Limb (tissue), 2 donors: ENCODE results near the gene LAMB4.

Experiments used
- DNase-seq, 2 donors: peaks; one replicate each; pipeline ENCODE4 v3.0.0-alpha.2; 2016; ENCODE audit errors: extremely low spot score in 2 of 2

LAMB4 gene, protein sequence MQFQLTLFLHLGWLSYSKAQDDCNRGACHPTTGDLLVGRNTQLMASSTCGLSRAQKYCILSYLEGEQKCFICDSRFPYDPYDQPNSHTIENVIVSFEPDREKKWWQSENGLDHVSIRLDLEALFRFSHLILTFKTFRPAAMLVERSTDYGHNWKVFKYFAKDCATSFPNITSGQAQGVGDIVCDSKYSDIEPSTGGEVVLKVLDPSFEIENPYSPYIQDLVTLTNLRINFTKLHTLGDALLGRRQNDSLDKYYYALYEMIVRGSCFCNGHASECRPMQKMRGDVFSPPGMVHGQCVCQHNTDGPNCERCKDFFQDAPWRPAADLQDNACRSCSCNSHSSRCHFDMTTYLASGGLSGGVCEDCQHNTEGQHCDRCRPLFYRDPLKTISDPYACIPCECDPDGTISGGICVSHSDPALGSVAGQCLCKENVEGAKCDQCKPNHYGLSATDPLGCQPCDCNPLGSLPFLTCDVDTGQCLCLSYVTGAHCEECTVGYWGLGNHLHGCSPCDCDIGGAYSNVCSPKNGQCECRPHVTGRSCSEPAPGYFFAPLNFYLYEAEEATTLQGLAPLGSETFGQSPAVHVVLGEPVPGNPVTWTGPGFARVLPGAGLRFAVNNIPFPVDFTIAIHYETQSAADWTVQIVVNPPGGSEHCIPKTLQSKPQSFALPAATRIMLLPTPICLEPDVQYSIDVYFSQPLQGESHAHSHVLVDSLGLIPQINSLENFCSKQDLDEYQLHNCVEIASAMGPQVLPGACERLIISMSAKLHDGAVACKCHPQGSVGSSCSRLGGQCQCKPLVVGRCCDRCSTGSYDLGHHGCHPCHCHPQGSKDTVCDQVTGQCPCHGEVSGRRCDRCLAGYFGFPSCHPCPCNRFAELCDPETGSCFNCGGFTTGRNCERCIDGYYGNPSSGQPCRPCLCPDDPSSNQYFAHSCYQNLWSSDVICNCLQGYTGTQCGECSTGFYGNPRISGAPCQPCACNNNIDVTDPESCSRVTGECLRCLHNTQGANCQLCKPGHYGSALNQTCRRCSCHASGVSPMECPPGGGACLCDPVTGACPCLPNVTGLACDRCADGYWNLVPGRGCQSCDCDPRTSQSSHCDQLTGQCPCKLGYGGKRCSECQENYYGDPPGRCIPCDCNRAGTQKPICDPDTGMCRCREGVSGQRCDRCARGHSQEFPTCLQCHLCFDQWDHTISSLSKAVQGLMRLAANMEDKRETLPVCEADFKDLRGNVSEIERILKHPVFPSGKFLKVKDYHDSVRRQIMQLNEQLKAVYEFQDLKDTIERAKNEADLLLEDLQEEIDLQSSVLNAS (N-terminal part only)

DNA sequence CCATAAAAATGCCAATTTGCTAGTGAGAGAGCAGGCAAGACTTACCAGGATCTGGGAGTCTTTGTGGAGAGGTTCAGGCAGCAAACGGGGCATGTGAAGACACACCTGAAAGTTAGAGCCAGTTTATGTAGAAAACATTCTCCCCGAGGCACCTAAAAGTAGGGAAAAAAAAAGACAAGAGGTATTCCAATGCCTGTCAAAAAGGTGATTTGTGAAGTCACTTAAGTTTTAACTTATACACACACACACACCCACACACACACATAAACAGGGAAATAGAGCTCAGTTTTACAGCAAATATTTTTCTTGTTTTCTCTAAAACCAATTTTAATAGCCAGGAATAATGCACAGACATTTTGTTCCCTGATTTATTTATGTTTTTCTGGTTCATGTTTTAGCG, at the start of gene LAMB4:
LAMB4 (minus strand) TSS at position 101 of the 400 bp plus-strand sequence. CDS start 7,197 bp downstream, outside the sequence.
- DNase-seq = no peak

DNA sequence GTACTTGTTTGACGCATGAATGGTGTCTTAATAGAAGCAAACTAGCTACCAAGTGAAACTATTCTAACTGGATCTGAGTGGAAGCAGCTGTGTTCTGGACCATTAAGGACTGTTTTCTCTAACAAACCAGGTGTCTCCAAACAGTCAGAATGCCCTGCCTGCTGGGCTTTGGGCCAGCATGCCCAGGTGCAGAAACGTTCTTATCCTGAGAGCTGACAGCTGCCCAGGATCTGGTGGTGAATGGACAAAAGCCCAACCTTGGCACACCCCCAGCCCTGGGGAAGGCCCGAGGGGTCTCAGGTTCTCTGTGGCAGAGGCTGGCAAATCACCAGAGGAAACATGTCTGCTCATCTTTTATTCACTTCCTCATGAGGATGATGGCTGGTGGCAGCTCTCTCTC, 48.2 kb upstream of the LAMB4 start:
- DNase-seq = peak in 1 of 2 donors; percentile 50

DNA sequence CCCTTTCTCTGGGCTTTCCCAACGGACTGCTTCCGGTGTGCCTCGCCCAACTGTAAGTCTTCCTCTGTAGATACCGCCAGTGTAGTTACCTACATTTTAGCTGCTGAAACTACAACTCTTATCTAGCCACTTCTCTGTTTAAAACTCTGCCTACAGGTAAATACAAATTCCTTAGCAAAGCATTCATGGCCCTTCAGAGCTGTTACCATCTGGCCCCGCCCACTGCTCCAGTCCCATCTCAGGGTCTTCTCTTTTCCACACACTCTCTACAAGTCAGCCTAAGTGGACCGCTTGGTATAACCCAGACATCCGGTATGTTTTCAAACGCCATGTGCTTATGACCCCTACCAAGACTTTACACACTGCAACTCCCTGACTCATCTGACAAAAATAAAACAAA, 41.0 kb upstream of the LAMB4 start:
- no peak for DNase-seq

DNA sequence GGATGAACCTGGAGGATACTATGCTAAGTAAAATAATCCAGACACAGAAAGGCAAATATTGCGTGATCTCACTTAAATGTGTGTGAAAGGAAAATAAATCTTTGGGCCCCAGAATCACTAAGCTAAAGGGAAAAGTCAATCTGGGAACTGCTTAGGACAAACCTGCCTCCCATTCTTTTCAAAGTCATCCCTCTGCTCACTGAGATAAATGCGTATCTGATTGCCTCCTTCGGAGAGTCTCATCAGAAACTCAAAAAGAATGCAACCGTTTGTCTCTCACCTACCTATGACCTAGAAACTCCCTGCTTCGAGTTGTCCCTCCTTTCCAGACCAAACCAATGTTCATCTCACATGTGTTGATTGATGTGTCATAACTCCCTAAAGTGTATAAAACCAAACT, 40.1 kb upstream of the LAMB4 start:
- DNase-seq = no peak

DNA sequence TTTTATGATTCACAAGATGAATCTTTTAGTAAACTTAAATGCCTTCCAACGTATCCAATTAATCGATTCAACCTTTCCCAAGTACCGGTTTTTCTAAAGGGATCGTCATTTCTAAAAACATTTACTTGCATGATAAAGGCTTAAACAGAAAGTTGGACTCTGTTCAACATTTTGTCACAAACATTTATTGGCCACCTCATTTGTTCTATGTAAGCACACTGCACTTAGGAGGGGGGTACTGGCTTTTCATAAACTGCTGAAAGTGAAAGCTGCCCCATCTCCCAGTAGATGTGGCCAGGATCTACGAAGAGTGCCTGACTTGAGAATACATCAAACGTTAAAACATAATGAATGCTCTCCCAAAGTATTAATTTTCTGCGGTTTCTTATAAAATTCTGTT, 37.3 kb upstream of the LAMB4 start:
- no peak for DNase-seq

DNA sequence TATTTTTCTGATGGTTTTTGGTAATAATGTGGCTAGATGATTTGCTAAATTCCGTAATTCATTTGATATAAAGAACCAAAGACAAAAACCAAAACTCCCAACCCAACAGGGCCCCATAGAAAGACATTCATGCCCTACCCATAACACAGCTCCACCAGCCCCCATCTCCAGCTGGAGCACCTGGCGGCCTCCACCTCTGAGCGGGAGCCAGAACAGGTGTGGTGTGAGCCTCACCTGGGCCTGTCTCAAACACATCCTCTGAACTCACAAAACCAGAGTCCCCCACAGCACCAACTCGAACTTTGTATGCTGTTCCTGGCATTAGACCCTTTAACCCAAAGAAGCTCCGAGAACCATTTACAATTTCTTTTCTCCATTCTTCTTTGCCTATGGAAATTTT, 36.5 kb upstream of the LAMB4 start:
- no peak for DNase-seq

DNA sequence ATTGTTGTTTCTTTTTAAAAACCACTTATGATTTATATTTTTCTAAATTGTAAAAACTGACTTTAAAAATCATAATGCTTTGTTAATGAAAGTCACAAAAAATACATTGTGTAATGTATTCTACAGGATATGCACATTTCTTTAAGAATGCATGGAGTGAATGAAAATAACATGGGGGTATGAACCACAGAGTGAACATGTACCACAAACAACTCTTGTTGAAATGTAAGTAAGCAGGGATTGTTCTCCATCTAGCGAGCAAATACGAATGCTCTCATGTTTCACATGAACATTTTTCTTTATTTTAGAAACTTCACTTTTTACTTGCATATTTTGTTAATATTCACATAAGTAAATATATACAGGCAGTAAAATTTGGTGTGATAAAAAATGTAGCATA, 35.6 kb upstream of the LAMB4 start:
- no peak for DNase-seq

DNA sequence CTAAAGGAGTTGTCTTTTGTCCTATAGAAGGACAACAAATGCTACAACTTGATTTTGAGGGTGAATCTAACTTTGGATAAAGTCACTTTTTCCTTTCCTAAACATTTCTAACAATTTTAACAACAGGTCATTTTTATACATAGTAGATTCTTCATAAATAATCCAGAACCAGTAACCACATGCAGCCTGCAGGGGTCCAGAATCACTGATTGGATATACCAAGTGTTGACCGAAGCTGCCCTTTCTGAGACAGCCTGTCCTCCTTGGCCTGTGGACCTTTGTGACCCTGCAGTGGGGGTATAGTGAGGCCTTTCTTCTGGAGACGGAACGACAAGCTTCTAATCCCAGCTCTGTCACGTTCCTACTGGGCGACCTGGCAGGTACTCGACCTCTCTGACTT, 34.8 kb upstream of the LAMB4 start:
- no peak for DNase-seq

DNA sequence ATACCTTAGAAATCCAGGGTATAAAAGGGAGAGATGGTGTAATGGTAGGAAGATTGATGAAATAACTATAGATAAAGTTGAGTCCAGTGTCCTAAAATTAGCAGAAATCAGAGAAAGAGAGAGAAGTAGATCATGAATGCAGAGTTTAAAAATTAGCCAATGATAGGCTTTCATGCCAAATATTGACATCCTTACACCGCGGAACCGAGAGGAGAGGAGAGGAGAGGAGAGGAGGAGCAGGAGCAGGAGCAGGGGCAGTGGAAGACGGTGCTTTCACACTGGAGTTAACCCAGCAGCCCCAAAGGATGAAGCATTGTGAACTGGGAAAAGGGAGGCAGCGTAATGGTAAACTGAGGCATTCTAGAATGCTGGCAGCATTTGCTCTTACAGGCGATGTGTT, 34.2 kb upstream of the LAMB4 start:
- DNase-seq = no peak

DNA sequence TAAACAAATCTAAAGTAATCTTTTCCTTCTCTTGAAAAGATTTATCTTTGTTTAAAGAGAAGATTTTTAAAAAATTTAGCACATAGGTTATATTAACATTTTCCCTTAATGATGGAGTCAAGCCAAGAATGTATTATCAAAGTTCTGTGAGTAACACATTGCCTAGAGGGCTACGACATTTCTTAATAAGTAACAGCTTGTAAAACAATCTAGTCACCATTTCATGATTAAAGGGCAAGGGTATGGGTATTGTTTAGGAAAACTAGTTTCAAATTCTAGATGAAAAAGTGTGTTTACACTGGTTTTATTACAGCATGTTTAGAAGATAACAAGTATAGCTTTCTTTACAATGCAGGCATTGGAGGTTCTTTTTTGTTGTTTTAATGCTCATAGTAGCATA, 28.6 kb upstream of the LAMB4 start:
- DNase-seq = no peak

DNA sequence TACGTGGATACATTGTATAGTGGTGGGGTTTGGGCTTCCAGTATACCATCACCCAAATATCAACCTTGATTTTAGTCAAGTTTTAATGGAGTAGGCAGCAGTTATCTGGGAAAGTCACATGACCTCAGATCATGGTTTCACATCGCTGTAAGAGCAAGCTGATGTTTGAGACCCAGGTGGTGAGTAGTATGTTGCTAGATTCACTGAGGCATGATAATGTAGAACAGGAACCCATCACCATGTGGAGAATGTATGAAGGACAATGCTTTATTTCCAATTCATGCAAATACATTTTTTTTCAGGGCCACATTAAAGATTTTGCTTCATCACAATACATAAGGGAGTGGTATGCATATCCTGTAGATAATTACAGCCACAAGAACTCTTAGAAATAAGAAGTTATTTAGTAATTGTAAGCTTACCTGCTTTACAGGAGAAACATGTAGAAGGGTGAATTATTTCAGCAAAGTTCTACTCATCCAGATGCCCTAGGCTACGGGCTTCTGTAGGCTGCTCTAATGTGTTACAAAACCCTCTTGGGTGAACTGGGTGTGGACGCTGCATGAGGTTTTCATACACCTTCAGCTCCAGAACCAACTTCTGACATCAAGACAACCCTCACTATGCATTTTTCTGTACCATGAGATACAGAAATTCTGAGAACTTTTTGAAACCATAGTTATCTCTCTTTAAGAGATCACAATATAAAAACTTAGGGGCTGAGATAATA, 27.6 kb upstream of the LAMB4 start:
- DNase-seq = no peak

DNA sequence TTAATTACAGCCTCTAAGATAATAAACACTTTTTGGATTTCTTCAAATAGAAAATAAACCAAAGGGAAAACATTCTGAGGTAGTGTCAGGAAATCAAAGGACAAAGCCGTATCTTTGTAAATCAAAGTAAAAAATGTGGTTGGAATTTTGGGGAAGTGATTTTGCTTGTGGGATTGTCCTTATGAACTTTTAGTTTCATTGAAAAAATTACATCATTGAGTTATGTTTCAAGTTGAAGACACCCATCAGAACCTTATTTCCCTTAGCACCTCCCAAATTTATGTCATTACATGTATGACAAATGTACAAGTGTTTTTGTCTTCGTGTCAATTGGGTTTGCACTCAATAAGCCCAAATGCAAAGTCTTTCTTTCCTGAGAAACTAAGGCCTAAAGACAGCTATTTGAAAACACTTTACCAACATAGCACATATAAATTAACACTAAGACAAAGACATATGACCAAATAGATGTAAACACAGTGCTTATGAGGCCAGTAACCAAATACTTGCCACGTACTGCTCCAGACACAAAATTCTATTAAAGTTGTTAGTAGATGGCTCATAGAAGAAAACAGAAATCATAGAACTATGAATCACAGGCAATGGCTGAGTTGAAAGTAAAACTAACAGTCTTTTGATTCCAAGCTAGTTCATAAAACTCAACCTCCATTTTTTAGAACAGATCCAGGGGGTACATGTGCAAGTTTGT, 26.9 kb upstream of the LAMB4 start:
- DNase-seq = no peak

DNA sequence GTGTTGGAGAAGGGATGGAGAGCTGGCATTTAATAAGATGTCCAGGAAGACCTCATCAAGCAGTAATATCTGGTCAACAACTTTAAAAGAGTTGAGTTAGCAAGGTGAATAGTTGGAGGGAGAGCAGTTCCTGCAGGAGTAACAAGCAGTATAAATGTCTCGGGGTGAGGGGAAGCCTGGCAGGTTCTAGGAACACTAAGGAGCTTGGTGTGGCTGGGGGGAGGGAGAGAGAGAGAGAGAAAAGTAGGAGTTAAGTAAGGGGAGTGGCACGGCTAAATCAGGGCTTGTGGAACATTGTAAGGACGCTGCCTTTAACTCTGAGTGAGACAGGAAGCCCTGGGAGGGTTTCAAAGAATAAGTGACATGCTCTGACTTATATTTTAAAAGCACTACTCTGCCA, 22.0 kb upstream of the LAMB4 start:
- DNase-seq = no peak

DNA sequence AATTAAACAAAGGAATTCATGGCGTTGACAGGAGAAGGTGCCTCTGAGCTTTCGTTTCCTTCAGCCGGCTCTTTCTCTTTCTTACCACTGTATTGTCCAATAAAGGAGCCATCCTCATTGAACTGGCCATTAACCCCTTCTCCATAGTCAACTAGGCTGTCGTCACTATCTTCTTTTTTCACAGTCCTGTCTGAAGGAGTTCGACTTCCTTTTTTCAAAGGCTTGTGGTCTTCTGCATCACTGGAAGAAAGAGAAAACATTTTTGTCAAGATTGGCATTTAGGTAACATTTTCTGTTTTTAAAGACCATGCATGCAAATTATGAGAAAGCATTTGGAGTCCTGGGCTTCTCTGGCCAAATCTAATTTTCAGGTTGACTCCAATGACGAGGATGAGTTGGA, 19.7 kb upstream of the LAMB4 start:
- DNase-seq = no peak

DNA sequence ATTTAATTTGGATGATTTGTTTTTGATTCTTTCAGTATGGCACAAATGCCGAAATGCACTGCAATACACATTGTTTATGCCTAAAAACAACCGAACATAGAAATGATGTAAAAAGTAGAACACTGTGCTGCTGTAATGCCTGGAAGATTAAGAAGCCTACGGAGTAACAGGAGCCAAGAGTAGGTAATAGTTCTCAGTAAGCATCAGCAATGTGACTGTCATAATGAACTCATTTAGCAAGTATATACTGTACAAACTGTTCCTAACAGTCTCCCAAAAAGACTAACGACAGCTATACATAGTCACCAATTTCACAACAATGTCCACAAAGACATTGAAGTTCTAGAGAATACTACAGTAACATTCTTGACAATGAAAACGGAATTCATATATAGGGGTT, 19.0 kb upstream of the LAMB4 start:
- DNase-seq = no peak

DNA sequence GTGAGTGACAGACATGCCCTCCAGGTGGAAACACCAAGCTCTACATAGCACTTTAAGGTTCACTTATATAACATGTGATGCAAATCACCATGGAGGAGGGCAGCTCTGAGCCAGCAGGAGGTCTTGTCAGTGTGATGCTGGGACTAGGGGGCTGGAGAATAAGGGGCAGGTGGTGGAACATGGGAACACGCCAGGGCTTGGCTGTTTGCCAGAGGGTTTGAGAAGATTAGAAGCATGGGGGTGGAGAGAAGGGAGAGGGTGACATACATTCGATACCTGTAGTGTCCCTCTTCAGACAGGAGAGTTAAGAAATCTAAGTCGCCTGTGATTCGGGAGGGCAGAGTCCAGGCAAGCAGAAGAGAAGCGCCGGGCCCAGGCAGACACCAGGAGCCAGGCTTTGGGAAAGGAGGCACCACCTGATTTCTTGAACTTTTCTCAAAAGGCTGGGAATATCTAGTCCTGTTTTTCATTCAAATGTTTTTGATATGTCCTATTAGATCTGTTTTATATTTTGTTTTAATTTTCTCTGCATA, 16.9 kb upstream of the LAMB4 start:
- DNase-seq = peak in 1 of 2 donors; percentile 38

DNA sequence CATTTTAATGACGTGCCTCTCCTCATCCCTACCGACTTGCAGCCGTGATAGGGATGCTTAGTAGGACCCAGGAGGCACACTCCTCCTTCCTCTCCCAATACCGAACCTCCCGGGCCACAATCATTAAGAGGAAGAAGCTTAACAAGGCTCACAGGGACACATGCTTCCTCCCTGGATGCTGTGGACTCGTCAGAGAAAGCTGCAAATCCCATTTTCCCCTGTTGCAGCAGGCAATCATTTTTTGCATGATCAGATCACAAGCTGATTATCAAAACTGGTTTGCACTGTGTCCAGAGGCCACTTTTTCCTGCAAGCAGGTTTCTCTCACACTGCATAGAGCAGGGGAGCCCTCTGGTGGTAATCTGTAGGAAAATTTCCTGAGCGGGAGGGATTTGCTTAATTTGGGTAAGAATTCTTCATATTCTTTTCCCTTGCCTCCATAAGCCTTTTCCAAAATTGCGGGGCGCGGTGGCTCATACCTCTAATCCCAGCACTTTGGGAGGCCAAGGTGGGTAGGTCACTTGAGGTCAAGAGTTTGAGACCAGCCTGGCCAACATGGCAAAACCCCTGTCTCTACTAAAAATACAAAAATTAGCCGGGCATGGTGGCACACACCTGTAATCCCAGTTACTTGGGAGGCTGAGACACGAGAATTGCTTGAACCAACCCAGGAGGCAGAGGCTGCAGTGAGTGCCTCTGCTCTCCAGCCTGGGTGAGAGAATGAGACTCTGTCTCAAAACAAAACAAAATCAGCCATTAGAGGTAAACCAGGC, 16.1 kb upstream of the LAMB4 start:
- DNase-seq = peak; percentile 78 to 86

DNA sequence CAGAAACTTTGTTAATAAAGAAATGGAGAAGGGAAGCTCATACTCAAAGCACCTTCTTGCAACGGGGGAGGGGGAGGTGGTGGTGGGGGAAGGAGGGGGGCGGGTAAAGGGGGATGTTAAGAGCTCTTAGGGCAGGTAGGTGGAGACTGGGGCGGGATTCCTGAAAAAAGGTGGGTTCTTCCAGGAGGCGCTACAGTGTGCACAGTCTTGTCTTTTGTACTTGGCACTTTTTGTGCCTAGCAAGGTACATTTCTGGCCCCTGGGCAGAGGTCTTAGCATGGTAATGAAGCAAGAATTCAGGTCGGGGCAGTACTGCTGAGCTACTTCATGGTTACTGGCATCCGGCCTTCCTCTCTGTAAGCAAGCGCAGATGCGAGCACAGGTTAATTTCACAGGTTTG, 15.2 kb upstream of the LAMB4 start:
- no peak for DNase-seq

DNA sequence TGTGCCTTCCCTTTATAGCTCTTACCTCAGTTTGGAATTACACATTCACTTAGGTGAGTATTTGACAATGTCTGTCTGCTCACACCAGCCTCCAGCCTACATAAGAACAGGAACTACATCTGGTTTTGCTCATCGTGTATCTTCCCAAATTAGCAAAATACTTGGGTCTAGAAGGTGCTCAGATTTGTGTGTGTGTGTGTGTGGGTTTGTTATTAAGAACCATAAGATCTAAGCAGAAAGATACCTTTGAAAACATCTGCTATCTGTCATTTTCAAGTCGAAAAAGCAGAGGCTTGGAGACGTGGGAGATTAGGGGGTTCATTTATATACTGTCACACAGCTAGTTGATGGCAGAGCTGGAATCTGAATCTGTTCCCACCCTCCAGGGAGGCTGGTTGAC, 14.8 kb upstream of the LAMB4 start:
- no peak for DNase-seq
